Measurements from ENCODE around the gene RABGAP1.

GRCh38 chr9:123020796-123021195, 80.0 kb downstream of the RABGAP1 start:
- TF ChIP-seq ZBTB33 (IDR thresholded peaks at IDR 0.05): no peak
- no peak for TF ChIP-seq POLR2A (IDR thresholded peaks at IDR 0.05; ENCODE audit: low read depth, low read length)
- TF ChIP-seq, protein P1, sequence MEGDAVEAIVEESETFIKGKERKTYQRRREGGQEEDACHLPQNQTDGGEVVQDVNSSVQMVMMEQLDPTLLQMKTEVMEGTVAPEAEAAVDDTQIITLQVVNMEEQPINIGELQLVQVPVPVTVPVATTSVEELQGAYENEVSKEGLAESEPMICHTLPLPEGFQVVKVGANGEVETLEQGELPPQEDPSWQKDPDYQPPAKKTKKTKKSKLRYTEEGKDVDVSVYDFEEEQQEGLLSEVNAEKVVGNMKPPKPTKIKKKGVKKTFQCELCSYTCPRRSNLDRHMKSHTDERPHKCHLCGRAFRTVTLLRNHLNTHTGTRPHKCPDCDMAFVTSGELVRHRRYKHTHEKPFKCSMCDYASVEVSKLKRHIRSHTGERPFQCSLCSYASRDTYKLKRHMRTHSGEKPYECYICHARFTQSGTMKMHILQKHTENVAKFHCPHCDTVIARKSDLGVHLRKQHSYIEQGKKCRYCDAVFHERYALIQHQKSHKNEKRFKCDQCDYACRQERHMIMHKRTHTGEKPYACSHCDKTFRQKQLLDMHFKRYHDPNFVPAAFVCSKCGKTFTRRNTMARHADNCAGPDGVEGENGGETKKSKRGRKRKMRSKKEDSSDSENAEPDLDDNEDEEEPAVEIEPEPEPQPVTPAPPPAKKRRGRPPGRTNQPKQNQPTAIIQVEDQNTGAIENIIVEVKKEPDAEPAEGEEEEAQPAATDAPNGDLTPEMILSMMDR (IDR thresholded peaks at IDR 0.05 in 2 of 3, conservative IDR thresholded peaks at IDR 0.05 in 1 of 3; ENCODE audit: control insufficient read depth in 2 of 3, extremely low read depth in 1 of 3, insufficient read depth in 1 of 3, low read depth in 3 of 3, low read length in 3 of 3): no peak
